Measurements from ENCODE around the gene ENPP1. TPM values are rescaled to one million over a fixed set of nuclear protein-coding genes. Genes with fewer than 3 reads are reported as not detected.
"Not testable (repeated sequence)": the region's sequence is repeated elsewhere in the genome, so short reads cannot be mapped to it uniquely, and the experiment has no call there.

Gene ENPP1
- polyA plus RNA-seq, 3 donors: not detected

GRCh38 chr6:131900231-131900630 is 92.4 kb downstream of the ENPP1 start:
- Histone ChIP-seq H3K79me2 (ENCODE audit: insufficient read depth, low read length) (no peaks in the 10 kb centered on the region), H3K27ac (ENCODE audit: low read depth in 1 of 2, low read length in 2 of 2) (no peak overlapping the region), H3K9me3 (replicated peaks in 1 of 2; ENCODE audit: control insufficient read depth in 1 of 2, insufficient read depth in 1 of 2, low read length in 2 of 2) (peaks cover 0 to 3% of the 10 kb centered on the region in 2 donors), H2AFZ (ENCODE audit: insufficient read depth, low read depth, low read length, poor library complexity, severe bottlenecking) (no peak overlapping the region), H4K20me1 (ENCODE audit: insufficient read depth, low read length) (no peaks in the 10 kb centered on the region), H3K9ac (ENCODE audit: insufficient read depth, low read length, poor library complexity, severe bottlenecking) (no peak overlapping the region), H3K4me1 (ENCODE audit: control insufficient read depth in 1 of 2, insufficient read depth in 2 of 2, low read length in 2 of 2) (no peaks in the 10 kb centered on the region), H3K4me3 (replicated peaks in 1 of 3; ENCODE audit: low read depth in 2 of 3, low read length in 3 of 3) (no peak overlapping the region), H3K27me3 (ENCODE audit: control insufficient read depth in 2 of 2, insufficient read depth in 2 of 2, low read length in 2 of 2) (no peaks in the 10 kb centered on the region), H3K4me2 (replicated peaks; ENCODE audit: extremely low read depth, low read length, poor library complexity, severe bottlenecking) (no peak overlapping the region), H3K36me3 (replicated peaks in 1 of 2; ENCODE audit: control insufficient read depth in 1 of 2, insufficient read depth in 2 of 2, low read length in 2 of 2) (no peaks in the 10 kb centered on the region)
- H3K9me3 Mint-ChIP-seq: peaks cover 0 to 20% (median 11%) of the 10 kb centered on the region in 7 donors
- H3K27ac Mint-ChIP-seq: no peak overlapping the region
- intact Hi-C loops (cut with micrococcal nuclease): no loop called here
- TF ChIP-seq CTCF (IDR thresholded peaks at IDR 0.05): no peak
- H3K4me3 Mint-ChIP-seq: no peak overlapping the region
- no peaks in the 10 kb centered on the region for H3K4me1 Mint-ChIP-seq
- DNase-seq: no peak
- no peaks in the 10 kb centered on the region for H3K36me3 Mint-ChIP-seq
- peaks cover 8 to 24% (median 15%) of the 10 kb centered on the region in 3 donors for H3K27me3 Mint-ChIP-seq (ENCODE audit: low read depth in 3 of 3)

GRCh38 chr6:131901326-131901873 is 93.6 kb downstream of the ENPP1 start:
- DNase-seq; H3K4me1 ChIP-seq (ENCODE audit: control insufficient read depth in 1 of 2, insufficient read depth in 2 of 2, low read length in 2 of 2); H3K36me3 ChIP-seq (replicated peaks in 1 of 2; ENCODE audit: control insufficient read depth in 1 of 2, insufficient read depth in 2 of 2, low read length in 2 of 2); H3K9ac ChIP-seq (ENCODE audit: insufficient read depth, low read length, poor library complexity, severe bottlenecking); H3K27me3 ChIP-seq (ENCODE audit: control insufficient read depth in 2 of 2, insufficient read depth in 2 of 2, low read length in 2 of 2); H4K20me1 ChIP-seq (ENCODE audit: insufficient read depth, low read length); H2AFZ ChIP-seq (ENCODE audit: insufficient read depth, low read depth, low read length, poor library complexity, severe bottlenecking); H3K4me3 Mint-ChIP-seq; H3K4me1 Mint-ChIP-seq; H3K9me3 ChIP-seq (replicated peaks in 1 of 2; ENCODE audit: control insufficient read depth in 1 of 2, insufficient read depth in 1 of 2, low read length in 2 of 2); intact Hi-C loops (cut with micrococcal nuclease); H3K79me2 ChIP-seq (ENCODE audit: insufficient read depth, low read length); H3K27ac Mint-ChIP-seq; H3K36me3 Mint-ChIP-seq; H3K4me2 ChIP-seq (replicated peaks; ENCODE audit: extremely low read depth, low read length, poor library complexity, severe bottlenecking); H3K4me3 ChIP-seq (replicated peaks in 1 of 3; ENCODE audit: low read depth in 2 of 3, low read length in 3 of 3); H3K27ac ChIP-seq (ENCODE audit: low read depth in 1 of 2, low read length in 2 of 2): not testable (repeated sequence)
- H3K9me3 Mint-ChIP-seq: peaks cover 0 to 20% (median 11%) of the 10 kb centered on the region in 7 donors
- peaks cover 8 to 30% (median 20%) of the 10 kb centered on the region in 3 donors for H3K27me3 Mint-ChIP-seq (ENCODE audit: low read depth in 3 of 3)
- WGBS (ENCODE audit: insufficient coverage): 95% methylated on average over 4 of the region's 5 CpGs

GRCh38 chr6:131903734-131904133 is 95.9 kb downstream of the ENPP1 start:
- H3K4me2 ChIP-seq (replicated peaks; ENCODE audit: extremely low read depth, low read length, poor library complexity, severe bottlenecking); H3K9ac ChIP-seq (ENCODE audit: insufficient read depth, low read length, poor library complexity, severe bottlenecking); H3K9me3 ChIP-seq (replicated peaks in 1 of 2; ENCODE audit: control insufficient read depth in 1 of 2, insufficient read depth in 1 of 2, low read length in 2 of 2); H3K4me3 ChIP-seq (replicated peaks in 1 of 3; ENCODE audit: low read depth in 2 of 3, low read length in 3 of 3); H3K79me2 ChIP-seq (ENCODE audit: insufficient read depth, low read length); DNase-seq; H3K36me3 ChIP-seq (replicated peaks in 1 of 2; ENCODE audit: control insufficient read depth in 1 of 2, insufficient read depth in 2 of 2, low read length in 2 of 2); H4K20me1 ChIP-seq (ENCODE audit: insufficient read depth, low read length); H3K4me3 Mint-ChIP-seq; intact Hi-C loops (cut with micrococcal nuclease); H2AFZ ChIP-seq (ENCODE audit: insufficient read depth, low read depth, low read length, poor library complexity, severe bottlenecking); H3K27ac ChIP-seq (ENCODE audit: low read depth in 1 of 2, low read length in 2 of 2); H3K36me3 Mint-ChIP-seq; H3K4me1 ChIP-seq (ENCODE audit: control insufficient read depth in 1 of 2, insufficient read depth in 2 of 2, low read length in 2 of 2); H3K9me3 Mint-ChIP-seq; H3K27ac Mint-ChIP-seq; H3K4me1 Mint-ChIP-seq: not testable (repeated sequence)
- peaks cover 18 to 42% (median 25%) of the 10 kb centered on the region in 3 donors for H3K27me3 Mint-ChIP-seq (ENCODE audit: low read depth in 3 of 3)
- 100% methylated on average over 4 of the region's 12 CpGs for WGBS (ENCODE audit: insufficient coverage)
- peaks cover 5 to 13% of the 10 kb centered on the region in 2 donors for H3K27me3 ChIP-seq (ENCODE audit: control insufficient read depth in 2 of 2, insufficient read depth in 2 of 2, low read length in 2 of 2)

DNA sequence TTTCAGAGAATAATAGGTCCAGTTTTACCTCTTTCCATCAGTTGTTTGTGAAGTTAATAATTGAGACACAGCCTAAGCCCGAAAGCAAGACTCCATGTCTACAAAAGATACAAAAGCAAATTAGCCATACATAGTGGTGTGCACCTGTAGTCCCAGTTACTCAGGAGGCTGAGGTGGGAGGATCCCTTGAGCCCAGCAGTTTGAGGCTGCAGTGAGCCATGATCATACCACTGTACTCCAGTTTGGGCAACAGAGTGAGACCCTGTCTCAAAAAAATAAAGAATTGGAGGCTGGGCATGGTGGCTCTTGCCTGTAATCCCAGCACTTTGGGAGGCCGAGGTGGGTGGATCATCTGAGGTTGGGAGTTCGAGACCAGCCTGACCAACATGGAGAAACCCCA is 101.0 kb downstream of the ENPP1 start:
- H3K36me3 ChIP-seq (replicated peaks in 1 of 2; ENCODE audit: control insufficient read depth in 1 of 2, insufficient read depth in 2 of 2, low read length in 2 of 2); H3K4me3 ChIP-seq (replicated peaks in 1 of 3; ENCODE audit: low read depth in 2 of 3, low read length in 3 of 3); H3K4me1 ChIP-seq (ENCODE audit: control insufficient read depth in 1 of 2, insufficient read depth in 2 of 2, low read length in 2 of 2); H3K27ac Mint-ChIP-seq; H4K20me1 ChIP-seq (ENCODE audit: insufficient read depth, low read length); intact Hi-C loops (cut with micrococcal nuclease); H3K9ac ChIP-seq (ENCODE audit: insufficient read depth, low read length, poor library complexity, severe bottlenecking); H3K4me1 Mint-ChIP-seq; H3K36me3 Mint-ChIP-seq; H3K27ac ChIP-seq (ENCODE audit: low read depth in 1 of 2, low read length in 2 of 2); H3K4me3 Mint-ChIP-seq; H3K9me3 Mint-ChIP-seq; H3K4me2 ChIP-seq (replicated peaks; ENCODE audit: extremely low read depth, low read length, poor library complexity, severe bottlenecking); H3K79me2 ChIP-seq (ENCODE audit: insufficient read depth, low read length); H2AFZ ChIP-seq (ENCODE audit: insufficient read depth, low read depth, low read length, poor library complexity, severe bottlenecking); DNase-seq; H3K9me3 ChIP-seq (replicated peaks in 1 of 2; ENCODE audit: control insufficient read depth in 1 of 2, insufficient read depth in 1 of 2, low read length in 2 of 2): not testable (repeated sequence)
- H3K27me3 Mint-ChIP-seq (ENCODE audit: low read depth in 3 of 3): peaks cover 18 to 55% (median 30%) of the 10 kb centered on the region in 3 donors
- H3K27me3 ChIP-seq (ENCODE audit: control insufficient read depth in 2 of 2, insufficient read depth in 2 of 2, low read length in 2 of 2): peaks cover 18 to 30% of the 10 kb centered on the region in 2 donors
- no CpG with 5 or more reads among the region's 3 CpGs for WGBS (ENCODE audit: insufficient coverage)
